Colon (tissue), 2 donors: ENCODE results near the gene AKAP12.

ENCODE experiments used
- FAIRE-seq: peaks from 2 replicates; lab custom pipeline; 2012; peaks lifted over from hg19 to GRCh38; lab: Jason Lieb, UNC
- donor health status: control.
- donor health status: control.

AKAP12 gene

DNA sequence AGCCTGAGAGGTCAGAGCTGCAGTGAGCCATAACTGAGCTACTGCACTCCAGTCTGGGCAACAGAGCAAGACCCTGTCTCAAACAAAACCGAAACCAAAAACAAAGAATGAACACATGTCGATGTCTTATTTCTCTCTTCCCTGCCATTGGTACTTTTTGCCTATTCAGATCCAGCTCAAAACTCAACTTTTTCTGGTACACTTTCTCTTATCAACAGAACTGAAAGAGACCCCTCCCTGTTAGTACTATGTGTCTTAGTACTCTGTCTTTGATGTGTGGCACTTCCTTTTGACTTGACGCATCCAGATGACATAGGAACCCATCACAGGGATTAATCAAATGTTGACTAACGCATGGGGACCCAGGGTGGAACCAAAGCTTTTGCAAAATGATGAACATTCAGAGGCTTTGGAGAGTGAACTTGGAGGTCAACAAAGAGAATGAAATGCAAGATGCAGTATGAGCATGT lies 44.8 kb downstream of the AKAP12 start:
- no peak for FAIRE-seq

DNA sequence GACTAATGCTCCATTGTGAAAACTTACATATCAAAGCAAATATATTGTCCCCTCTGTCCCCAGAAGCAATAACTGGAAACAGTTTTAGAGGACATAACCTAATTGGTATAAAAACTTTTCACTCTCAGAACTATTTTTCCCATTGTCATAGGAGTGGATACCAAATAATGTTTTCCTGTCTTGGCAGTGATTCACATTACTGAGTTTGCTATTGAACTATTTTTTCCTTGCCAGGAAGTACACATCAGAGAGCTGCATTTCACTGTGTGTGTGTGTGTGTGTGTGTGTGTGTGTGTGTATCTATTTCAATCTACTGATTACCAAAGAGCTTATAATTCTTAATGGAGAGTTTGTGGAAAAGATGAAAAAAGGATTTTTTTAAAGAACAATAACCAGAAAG lies 45.4 kb downstream of the AKAP12 start:
- FAIRE-seq: no peak

DNA sequence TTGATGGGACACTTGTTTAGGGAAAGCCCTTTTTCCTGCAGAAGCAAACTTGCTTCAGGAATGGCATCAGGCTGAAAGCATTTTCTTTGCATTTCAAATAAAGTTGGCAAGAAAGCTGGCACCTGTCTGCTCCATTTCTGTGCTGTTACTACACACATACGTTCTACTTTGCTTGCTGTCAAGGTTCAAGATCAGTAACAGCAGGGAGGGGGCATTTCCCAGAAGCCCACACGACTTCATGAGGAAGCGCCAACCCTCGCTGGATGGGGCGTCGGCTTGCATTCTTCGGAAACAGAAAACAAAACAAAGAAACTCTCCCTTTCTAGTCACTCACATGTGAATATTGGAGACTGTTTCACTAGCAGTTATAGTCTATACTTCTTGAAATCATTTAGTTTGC lies 46.4 kb downstream of the AKAP12 start:
- no peak for FAIRE-seq

DNA sequence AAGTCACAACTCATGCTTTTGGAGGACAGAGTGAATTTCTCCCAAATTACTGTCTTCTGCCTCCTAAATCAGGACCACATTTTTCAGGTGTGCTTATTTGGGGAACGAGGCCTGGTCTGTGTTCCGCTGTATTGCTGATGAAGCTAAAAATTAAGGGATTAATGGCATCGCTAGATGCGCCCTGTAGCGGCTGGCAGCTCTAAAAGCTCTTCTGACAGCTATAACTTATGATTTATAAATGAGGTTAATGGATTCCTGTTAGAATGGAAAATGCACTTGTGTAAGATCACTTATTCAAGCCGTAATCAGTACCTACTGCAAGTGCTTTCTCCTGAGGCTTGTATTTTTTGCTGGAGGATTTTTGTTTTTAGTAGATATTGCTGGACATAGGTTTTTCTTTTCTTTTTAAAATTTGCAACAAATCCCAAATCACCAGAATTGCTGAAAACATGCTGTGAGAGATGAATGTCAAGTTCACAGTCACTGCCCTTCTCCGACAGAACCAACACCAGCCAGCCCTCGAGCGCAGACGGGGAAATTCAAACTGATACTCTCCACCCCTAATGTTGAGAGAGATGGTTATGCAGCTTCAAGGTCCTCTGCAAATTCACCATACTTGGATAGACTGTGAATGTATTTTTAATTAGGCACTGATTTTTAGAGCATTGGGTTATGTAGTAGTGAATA lies 49.1 kb downstream of the AKAP12 start:
- FAIRE-seq: no peak

DNA sequence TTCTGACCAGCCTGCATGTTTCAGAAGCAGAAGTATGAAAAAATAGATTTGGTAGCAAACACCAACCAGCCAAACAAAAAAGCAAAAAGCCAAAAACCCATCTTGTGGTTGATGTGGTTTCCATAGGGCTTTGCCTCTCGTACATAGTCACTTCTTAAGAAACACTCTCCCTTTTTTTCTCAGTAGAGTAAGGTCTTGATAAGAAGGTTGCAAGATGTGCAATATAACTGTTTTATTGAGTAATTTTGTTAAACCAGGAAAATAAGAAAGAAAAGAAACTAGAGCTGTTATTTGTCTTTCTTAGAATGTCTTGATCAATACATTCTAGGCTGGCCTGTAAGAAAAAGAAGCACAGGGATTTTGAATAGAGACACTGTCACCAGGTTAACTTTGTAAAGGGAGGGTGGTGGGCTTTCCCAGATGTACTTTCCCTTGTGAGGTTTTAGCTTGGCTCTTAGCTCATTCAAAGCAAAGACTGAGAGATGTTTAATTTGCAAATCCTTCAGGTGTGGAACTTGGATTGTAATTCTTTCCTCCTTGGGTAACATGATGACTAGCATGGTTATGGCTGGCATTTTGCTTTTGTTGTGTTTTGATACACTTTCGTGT lies 49.7 kb downstream of the AKAP12 start:
- no peak for FAIRE-seq

DNA sequence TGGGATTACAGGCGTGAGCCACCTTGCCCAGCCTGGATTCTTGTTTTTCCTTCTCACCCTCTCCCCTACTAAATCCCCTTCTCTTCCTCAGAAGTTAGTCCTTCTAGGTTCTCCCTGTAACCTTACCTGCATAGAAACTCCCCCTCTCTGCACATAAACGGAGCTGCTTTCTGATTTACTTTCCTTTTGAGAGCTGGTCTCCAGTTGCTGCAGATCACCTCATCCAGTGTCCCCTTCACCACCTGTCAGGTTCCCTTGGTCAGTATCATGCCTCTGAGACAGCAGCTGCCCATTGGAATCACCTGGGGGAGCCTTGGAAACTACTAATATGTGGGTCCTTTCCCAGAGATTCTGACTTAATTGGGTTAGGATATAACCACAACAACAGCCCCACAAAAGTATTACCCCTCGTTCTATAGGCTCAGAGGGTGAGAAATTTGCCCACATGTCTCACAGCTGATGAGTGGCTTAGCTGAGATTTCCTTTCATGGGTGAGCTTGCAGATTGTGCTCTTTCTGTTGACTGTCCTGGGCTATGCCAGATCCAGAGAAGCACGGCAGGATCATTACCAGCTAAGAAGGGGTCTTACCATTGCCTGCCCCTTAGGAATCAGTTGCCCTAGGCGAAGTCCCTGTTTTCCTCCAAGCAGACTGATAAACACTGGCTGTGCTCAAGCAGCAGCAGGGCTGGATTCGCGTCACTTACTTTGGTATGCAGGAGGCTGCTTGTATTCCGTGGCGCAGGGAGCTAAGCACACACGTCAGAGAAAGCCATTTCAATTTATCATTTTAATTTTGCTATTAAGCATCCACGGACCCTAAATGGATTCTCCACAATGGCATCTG lies 51.3 kb downstream of the AKAP12 start:
- FAIRE-seq: no peak

DNA sequence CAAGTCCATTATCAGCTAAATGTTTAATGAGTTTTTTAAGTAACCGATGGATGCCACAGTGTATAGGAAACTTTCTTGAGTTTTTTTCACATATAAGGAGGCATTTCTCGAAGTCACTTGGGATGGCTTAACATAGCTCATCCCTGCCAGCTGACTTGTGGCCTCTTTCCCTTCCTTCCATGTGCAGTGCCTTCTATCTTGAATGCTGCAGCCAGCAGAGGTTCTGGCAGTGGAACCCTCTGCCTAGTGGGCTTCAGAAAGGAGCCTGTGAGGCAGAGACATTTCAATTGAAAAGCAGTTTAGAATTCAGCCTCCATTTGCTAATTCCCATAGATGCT lies 51.9 kb downstream of the AKAP12 start:
- no peak for FAIRE-seq

DNA sequence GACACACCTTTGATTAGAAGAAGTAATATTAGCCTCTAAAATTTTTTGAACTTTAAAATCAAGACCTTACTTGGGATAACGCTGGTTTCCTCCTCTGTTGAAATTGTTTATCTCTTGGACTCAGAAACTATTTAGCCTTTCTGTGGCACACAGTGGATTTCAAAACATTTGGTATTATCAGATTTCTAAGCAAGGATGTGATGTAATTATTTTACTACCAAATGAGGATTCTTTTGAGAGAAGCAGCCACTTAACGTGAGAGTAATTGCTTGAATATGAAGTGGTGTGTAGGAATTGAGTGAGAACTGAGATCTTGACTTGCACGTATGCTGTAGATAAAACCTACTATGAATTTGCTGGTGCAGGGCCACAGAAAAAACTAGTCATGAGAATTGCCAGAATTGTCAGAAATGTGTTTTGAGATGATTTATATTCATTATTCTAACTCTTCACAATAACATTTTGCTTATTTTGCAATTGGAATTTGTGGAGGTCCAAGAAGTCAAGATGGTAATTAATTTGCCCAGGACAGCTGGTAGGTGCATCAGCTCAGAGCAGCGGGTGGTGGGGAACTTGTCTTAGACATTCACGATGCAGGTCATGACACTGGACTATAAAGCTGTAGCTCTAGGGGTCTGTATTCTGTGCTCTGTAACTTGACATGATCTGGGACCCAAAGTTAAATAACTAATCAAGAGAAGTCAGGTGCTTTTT lies 53.4 kb downstream of the AKAP12 start:
- no peak for FAIRE-seq

DNA sequence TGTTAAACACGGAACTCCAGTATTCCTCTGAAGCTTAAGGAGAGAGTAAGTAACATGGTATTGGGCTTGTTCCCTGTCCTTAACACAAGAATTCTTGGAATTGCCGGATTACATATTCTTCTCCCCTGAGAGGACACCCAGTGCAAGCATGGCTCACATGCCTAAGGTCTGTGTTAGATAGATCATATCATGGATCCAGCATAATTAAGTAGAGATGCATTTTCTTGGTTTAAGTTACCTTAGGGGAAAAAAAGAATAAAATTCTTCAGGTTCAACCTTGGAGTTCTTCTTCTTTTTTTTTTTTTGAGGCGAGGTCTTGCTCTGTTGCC lies 53.9 kb downstream of the AKAP12 start:
- no peak for FAIRE-seq

DNA sequence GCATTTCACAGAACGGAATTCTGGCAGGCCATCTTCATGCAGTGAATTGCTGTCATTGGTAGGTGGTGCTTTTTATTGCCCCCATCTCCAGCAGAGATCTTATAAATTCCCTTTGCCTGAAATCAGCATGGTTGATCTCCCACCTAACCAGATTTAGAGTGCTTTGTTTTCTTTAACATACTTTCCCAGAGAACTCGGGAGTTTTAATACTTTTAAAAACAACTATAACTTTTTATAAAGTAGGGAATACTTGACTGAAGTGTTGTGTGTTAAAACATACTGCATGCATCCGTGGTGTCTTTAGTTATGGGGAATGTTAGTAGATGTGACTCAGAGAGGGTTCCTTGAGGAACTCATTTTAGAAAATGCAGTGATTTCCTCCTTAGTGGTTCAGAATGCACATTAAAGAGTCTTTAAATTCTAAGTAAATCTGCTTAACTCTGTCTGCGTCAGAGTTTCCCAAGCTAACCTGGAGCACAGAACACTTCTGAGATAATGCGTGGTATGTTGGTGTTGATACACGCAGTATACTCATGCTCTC lies 54.9 kb downstream of the AKAP12 start:
- FAIRE-seq: no peak

DNA sequence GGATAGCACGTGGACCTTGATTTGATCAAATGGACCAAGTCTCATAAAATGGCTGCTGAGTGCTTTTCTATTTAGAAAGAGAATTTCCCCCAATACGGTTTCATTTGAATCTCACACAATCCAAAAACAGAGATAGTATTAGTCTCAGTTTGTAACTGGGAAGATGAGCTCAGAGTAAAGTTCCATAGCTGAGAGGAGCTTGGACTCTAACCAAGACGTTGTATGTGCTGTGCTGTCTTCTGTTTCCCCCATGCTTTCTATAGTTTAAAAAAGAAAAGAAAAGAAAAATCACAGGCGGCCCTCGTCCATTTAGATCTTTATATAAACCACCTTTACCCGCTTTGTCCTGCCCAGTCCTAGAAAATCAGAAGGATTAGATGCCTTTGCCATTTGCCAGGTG lies 58.1 kb downstream of the AKAP12 start:
- FAIRE-seq: no peak

DNA sequence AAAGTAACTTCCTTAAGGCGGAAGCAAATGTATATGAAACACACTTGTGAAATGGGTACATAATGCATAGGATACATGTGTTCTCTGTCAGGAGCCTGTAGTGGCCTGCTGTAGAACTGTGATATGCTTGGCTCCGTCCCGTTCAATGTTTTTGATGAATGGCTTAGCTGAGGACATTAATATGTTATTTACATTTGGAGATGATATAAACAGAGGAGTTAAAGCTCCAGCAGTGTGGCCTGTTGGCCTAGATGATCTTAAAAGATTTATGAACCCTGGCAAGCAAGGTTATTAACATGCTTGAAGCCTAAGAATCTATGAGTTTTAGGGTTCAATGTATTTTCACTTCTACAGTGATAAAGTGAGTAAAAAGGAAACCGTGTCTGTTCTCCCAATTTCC lies 59.2 kb downstream of the AKAP12 start:
- FAIRE-seq: no peak

DNA sequence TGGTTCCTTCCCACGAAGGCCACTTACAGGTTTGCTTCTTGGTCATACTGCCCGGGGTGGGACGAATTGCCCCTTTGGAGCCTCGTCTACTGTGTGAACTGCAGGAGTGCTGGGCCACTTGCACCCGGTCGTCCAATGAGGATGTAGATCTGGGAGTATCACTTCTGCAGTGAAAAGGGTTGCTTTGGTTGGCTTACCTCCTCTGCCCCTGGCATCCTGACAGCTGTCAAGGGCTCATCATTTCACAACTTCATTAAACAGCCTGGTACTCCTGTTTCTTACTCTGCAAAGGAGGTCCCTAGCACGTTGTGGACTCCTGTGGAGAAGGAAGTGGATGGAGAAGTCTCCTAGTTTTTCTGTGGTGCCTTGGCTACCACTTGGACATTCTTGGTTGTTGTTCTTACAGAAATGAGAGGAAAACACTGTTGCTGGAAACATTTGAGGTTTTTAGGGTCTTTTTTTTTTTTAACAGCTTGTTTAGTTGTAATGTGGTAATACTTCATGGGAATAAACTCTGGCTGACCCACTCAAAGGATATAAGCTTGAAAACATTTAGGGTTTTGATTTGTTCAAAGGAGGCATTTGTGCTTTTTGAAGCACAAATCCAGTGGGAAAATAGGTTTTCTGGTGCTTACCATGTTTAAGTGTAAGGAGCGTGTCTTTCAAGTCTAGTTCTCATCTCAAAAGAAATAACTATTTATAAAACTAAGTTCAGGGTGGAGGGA lies 60.7 kb downstream of the AKAP12 start:
- no peak for FAIRE-seq

DNA sequence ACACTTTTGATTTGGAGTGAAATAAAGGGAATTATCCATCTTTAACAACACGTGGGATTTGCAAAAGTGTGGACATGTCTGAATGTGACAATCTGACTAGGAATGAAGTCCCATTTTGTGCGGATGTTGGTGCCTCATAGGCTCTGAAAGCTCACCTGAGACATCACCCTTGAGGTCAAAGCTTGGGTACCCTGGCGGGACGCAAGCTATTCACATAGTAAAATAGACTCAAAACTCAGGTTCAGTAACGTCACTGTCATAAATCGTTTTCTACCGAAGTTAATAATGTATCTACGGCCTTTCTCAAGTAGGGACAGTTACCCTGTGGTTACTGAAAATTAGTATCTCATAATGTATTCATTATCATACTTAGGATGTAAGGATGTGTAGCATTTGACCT lies 61.8 kb downstream of the AKAP12 start:
- no peak for FAIRE-seq

DNA sequence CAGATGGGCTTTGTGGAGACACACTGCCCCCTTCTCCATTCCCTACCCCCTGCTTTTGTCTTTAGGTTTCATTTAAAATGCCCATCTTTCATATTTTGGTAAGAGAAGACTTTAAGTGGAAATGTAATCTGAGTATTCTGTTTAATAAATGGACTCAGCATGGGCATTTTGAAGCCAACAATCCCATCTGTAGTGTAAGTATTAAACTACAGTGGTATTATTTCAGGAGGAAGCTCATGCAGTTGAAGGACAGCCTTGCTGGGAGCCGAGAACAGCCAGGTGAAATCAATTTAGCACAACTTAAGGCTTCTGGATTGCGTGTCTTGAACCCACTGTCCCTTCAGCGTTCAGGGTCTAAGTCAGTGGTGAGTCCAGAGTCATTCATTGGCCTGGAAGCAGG lies 63.5 kb downstream of the AKAP12 start:
- no peak for FAIRE-seq

DNA sequence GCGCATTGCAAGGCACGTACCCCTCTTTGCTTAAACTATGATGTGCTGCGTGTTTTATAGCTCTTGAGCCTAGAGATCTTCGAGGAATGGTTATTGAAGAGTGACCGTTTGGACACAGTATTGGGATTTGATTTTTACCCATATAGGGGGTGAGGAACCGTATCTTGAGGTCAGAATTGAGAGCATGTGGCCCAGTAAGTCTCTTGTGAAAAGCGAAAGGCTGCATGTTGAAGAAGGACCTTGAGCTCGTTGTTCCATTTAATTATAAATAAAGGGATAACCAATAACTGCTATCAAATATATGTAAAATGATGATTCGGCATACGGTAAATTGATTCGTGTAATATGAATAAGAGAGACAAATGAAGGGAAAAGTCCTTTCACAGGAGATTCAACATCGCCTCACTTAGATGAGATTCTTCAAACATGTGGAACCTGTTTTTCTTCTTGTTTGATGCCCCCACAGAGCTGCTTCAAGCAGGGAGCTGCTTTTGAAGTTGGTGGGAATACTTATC lies 66.6 kb downstream of the AKAP12 start:
- FAIRE-seq: no peak

DNA sequence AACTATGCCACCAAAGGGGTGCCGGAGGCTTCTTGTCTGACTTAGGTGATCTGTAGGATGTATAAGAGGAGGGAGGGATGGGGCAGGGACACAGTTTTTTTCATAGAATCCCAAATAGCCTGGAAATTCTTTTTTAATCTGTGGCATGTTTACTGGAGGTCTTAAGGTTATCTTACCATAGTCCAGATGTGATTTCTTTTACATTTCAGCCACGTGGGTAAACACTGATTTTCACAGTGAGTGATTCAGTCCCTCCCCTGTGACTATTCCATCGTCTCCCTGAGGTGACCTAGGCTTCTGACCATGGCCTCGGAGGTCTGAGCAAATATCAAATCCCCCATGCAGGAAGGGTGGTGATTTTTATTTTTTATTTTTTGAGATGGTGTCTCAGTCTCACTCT lies 67.7 kb downstream of the AKAP12 start:
- no peak for FAIRE-seq

DNA sequence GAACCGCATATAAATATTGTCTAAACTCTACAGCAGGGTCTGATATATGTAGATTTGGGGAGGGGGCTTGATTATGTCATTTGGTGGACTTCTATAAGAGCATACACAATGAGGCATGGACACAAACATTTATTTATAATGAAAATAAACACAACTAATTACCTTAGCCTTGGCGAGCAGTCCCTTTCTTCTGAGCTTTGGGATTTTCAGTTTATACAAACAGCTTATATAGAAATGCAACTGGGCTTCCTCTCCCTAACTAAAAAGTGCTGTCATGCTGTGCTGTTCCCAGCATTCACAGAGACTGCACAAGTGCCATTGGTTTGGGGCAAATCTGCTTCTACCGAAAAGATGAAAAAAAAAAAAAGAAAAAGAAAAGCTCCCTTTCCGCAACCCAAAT lies 69.9 kb downstream of the AKAP12 start:
- FAIRE-seq: no peak

DNA sequence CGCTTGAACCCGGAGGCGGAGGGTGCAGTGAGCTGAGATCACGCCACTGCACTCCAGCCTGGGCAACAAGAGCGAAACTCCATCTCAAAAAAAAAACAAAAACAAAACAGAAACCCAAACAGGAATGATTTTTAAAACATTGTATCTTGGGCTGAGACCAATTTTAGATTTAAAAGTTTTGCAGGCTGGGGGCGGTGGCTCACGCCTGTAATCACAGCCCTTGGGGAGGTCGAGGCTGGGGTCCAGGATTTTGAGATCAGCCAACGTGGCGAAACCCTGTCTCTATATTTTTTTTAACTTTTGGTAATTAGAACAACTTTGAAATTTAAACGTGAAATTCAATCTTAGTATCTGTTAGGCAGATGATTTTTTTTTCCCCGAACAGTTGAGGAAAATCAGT lies 70.5 kb downstream of the AKAP12 start:
- FAIRE-seq: no peak

DNA sequence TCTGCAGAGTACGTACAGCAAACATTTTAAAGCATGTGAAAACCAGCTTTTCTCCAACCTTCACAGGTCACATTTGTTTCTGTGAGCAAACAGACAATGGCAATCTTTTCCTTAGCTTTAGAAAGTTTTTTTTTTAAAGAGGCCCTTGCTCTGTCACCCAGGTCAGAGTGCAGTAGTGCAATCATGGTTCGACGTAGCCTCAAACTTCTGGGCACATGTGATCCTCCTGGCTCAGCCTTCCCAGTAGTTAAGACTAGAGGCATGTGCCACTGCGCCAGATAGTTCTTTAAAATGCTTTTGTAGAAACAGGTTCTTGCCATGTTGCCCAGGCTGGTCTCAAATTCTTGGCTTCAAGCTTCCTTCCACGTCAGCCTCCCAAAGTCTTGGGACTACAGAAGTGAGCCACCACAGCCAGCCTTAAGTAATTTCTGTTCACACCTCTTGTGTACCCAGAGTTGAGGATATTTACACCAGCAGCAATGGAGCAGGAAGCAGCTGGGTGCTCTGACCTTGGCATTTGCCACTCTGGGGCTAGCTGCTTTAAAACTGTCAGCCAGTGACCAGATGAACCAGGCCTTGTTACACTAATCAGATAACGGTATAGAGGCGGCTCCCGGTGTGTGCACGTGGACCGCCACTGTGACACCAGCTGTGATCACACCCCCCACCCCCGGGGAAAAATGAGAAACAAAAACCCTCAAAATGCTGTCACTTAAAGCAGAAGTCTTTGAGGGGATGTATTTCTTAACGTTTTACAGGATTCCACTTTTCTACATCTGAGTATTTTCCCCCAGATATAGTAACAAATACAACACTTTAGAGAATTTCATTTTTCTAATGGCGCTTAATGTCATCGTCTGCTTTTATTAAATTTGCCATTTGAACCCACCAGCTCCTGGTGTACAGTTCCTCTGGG lies 71.3 kb downstream of the AKAP12 start:
- FAIRE-seq: no peak

DNA sequence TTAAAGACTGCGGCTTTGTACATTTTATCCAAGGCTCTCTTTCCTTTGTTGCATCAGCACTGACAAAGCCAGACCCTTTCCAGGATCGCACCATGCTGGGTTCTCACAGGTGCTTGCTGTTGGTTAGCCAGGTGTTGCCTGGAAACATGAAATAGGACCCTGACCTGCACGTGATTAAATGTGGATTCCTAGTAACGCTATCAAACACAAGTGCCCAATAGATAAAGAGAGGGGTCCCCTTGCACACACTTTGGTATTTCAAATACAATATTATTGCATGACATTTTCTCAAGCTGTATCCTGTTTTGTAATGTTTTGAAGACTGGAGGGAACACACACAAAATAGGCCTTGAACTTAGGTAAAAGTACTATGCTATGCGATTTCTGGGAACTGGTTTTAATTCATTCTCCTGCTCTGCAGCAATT lies 73.3 kb downstream of the AKAP12 start:
- no peak for FAIRE-seq
